ENCODE measurements around the gene MACROD2. TPM values are rescaled to one million over a fixed set of nuclear protein-coding genes. Genes with fewer than 3 reads are reported as not detected.
A peak's percentile ranks its signal among the peaks of the same experiment; 100 is the strongest.

Gene MACROD2
- total and polyA plus RNA-seq, 4 donors = 0.66 to 10.5 (median 3.3) TPM

DNA sequence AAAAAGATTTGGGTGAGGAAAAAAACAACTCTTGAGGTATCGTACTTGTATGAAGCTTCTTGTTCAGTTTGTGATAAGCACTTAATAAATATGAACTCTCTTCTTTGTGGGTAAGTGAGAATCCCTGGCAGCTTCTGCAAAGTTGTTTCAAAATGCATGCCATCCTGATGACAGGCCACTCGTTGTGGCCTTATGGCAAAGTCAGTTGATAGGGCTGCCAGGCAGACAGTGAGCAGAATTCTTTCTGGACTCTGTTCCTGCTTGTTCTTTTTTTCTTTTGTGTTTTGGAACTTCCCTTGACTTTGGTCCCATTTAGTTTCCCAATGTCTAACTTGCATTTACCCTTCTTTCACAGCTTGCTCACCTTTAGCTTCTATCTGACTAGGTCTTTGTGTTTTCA, 1325.6 kb downstream of the MACROD2 start:
- H3K9ac ChIP-seq (ENCODE audit: low read depth in 1 of 2, low read length in 2 of 2) = no peak overlapping the region
- no peaks in the 10 kb centered on the region for H3K9me3 ChIP-seq (ENCODE audit: control insufficient read depth in 4 of 4, low read length in 3 of 4)
- TF ChIP-seq HNF4A (conservative IDR thresholded peaks at IDR 0.05) (peak in 1 of 2 donors; percentile 29), TAF1 (conservative IDR thresholded peaks at IDR 0.05) (no peak)
- no peak overlapping the region for H3K27ac ChIP-seq (ENCODE audit: low read depth in 1 of 2, low read length in 2 of 2)
- no peak overlapping the region for H3K4me3 ChIP-seq (ENCODE audit: low read depth in 1 of 3, low read length in 3 of 3)
- 54% methylated on average over 2 of the region's 2 CpGs for WGBS
- DNase-seq (ENCODE audit: low spot score) = no peak
- peaks cover 0 to 10% (median 2%) of the 10 kb centered on the region in 4 donors for H3K4me1 ChIP-seq (ENCODE audit: control insufficient read depth in 4 of 4, insufficient read depth in 4 of 4, low read length in 3 of 4)
- H3K36me3 ChIP-seq (ENCODE audit: control insufficient read depth in 4 of 4, insufficient read depth in 3 of 4, low read depth in 1 of 4, low read length in 3 of 4) = no peaks in the 10 kb centered on the region
- no peaks in the 10 kb centered on the region for H3K27me3 ChIP-seq (ENCODE audit: control insufficient read depth in 4 of 4, insufficient read depth in 4 of 4, low read length in 3 of 4)

DNA sequence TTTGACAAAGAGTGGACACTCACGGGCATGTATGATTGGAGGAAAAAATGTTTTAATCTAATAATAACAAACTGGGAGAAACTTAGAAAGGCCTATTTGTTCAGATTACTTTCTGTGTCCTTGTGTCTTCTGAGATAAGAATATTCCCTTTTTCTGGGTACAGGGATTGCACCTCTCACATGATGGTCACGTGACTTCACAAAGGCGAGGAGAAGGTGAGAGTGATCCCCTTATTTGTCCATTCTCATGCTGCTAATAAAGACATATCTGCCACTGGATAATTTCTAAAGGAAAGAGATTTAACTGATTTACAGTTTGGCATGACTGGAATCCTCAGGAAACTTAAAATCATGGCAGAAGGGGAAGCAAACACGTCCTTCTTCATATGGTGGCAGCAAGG, 1331.8 kb downstream of the MACROD2 start:
- no peak for TF ChIP-seq NR2F2 (IDR thresholded peaks at IDR 0.05)
- DNase-seq (ENCODE audit: low spot score) = no peak
- Histone ChIP-seq H3K4me1 (ENCODE audit: control insufficient read depth in 4 of 4, insufficient read depth in 4 of 4, low read length in 3 of 4) (peaks cover 0 to 10% (median 2%) of the 10 kb centered on the region in 4 donors), H3K27ac (ENCODE audit: low read depth in 1 of 2, low read length in 2 of 2) (no peak overlapping the region), H3K9ac (ENCODE audit: low read depth in 1 of 2, low read length in 2 of 2) (no peak overlapping the region), H3K27me3 (ENCODE audit: control insufficient read depth in 4 of 4, insufficient read depth in 4 of 4, low read length in 3 of 4) (no peaks in the 10 kb centered on the region), H3K4me3 (ENCODE audit: low read depth in 1 of 3, low read length in 3 of 3) (no peak overlapping the region), H3K36me3 (ENCODE audit: control insufficient read depth in 4 of 4, insufficient read depth in 3 of 4, low read depth in 1 of 4, low read length in 3 of 4) (no peaks in the 10 kb centered on the region), H3K9me3 (ENCODE audit: control insufficient read depth in 4 of 4, low read length in 3 of 4) (no peaks in the 10 kb centered on the region)
- 94% methylated on average over 4 of the region's 4 CpGs for WGBS

DNA sequence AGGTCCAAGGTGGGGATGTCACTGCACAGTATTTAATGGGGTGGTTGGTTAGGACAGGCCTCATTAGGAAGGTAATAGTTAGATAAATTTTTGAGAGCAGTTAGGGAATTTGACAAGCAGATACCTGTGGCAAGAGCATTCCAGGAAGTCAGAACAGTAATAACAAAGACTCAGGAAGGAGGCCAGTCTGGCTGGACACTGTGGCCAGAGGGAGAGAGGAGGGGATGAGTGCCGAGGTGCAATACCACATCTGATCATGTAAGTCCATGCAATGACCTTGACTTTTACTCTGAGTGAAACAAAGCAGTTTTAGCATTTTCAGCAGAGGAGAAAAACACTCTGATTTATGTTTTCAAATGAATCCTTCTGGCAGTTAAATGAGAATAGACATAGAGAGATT, 1332.8 kb downstream of the MACROD2 start:
- no peak for DNase-seq (ENCODE audit: low spot score)
- TF ChIP-seq RXRA (IDR thresholded peaks at IDR 0.05) = no peak
- TF ChIP-seq JUND (IDR thresholded peaks at IDR 0.05) = no peak
- TF ChIP-seq TAF1 (conservative IDR thresholded peaks at IDR 0.05) = no peak
- TF ChIP-seq FOXA2 (IDR thresholded peaks at IDR 0.05) = no peak
- TF ChIP-seq, protein P1, sequence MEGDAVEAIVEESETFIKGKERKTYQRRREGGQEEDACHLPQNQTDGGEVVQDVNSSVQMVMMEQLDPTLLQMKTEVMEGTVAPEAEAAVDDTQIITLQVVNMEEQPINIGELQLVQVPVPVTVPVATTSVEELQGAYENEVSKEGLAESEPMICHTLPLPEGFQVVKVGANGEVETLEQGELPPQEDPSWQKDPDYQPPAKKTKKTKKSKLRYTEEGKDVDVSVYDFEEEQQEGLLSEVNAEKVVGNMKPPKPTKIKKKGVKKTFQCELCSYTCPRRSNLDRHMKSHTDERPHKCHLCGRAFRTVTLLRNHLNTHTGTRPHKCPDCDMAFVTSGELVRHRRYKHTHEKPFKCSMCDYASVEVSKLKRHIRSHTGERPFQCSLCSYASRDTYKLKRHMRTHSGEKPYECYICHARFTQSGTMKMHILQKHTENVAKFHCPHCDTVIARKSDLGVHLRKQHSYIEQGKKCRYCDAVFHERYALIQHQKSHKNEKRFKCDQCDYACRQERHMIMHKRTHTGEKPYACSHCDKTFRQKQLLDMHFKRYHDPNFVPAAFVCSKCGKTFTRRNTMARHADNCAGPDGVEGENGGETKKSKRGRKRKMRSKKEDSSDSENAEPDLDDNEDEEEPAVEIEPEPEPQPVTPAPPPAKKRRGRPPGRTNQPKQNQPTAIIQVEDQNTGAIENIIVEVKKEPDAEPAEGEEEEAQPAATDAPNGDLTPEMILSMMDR (IDR thresholded peaks at IDR 0.05; ENCODE audit: low read depth, low read length, missing input control) = no peak
- no peak for TF ChIP-seq RAD21 (IDR thresholded peaks at IDR 0.05)
- no peak for TF ChIP-seq YY1 (IDR thresholded peaks at IDR 0.05)
- no peak for TF ChIP-seq EGR1 (IDR thresholded peaks at IDR 0.05; ENCODE audit: low read depth in 2 of 2)
- TF ChIP-seq GABPA (IDR thresholded peaks at IDR 0.05 in 1 of 2, conservative IDR thresholded peaks at IDR 0.05 in 1 of 2) = no peak
- TF ChIP-seq, protein P2, sequence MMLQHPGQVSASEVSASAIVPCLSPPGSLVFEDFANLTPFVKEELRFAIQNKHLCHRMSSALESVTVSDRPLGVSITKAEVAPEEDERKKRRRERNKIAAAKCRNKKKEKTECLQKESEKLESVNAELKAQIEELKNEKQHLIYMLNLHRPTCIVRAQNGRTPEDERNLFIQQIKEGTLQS (IDR thresholded peaks at IDR 0.05) = no peak
- TF ChIP-seq, protein P3, sequence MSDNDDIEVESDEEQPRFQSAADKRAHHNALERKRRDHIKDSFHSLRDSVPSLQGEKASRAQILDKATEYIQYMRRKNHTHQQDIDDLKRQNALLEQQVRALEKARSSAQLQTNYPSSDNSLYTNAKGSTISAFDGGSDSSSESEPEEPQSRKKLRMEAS (IDR thresholded peaks at IDR 0.05) = no peak
- TF ChIP-seq, protein P4, sequence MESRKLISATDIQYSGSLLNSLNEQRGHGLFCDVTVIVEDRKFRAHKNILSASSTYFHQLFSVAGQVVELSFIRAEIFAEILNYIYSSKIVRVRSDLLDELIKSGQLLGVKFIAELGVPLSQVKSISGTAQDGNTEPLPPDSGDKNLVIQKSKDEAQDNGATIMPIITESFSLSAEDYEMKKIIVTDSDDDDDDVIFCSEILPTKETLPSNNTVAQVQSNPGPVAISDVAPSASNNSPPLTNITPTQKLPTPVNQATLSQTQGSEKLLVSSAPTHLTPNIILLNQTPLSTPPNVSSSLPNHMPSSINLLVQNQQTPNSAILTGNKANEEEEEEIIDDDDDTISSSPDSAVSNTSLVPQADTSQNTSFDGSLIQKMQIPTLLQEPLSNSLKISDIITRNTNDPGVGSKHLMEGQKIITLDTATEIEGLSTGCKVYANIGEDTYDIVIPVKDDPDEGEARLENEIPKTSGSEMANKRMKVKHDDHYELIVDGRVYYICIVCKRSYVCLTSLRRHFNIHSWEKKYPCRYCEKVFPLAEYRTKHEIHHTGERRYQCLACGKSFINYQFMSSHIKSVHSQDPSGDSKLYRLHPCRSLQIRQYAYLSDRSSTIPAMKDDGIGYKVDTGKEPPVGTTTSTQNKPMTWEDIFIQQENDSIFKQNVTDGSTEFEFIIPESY (IDR thresholded peaks at IDR 0.05) = no peak
- TF ChIP-seq FOXA1 (IDR thresholded peaks at IDR 0.05) = no peak
- TF ChIP-seq, protein P5, sequence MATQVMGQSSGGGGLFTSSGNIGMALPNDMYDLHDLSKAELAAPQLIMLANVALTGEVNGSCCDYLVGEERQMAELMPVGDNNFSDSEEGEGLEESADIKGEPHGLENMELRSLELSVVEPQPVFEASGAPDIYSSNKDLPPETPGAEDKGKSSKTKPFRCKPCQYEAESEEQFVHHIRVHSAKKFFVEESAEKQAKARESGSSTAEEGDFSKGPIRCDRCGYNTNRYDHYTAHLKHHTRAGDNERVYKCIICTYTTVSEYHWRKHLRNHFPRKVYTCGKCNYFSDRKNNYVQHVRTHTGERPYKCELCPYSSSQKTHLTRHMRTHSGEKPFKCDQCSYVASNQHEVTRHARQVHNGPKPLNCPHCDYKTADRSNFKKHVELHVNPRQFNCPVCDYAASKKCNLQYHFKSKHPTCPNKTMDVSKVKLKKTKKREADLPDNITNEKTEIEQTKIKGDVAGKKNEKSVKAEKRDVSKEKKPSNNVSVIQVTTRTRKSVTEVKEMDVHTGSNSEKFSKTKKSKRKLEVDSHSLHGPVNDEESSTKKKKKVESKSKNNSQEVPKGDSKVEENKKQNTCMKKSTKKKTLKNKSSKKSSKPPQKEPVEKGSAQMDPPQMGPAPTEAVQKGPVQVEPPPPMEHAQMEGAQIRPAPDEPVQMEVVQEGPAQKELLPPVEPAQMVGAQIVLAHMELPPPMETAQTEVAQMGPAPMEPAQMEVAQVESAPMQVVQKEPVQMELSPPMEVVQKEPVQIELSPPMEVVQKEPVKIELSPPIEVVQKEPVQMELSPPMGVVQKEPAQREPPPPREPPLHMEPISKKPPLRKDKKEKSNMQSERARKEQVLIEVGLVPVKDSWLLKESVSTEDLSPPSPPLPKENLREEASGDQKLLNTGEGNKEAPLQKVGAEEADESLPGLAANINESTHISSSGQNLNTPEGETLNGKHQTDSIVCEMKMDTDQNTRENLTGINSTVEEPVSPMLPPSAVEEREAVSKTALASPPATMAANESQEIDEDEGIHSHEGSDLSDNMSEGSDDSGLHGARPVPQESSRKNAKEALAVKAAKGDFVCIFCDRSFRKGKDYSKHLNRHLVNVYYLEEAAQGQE (IDR thresholded peaks at IDR 0.05) = no peak
- no peak for TF ChIP-seq HNF4G (IDR thresholded peaks at IDR 0.05)
- TF ChIP-seq HNF4A (conservative IDR thresholded peaks at IDR 0.05) = no peak
- no peak for TF ChIP-seq SP1 (IDR thresholded peaks at IDR 0.05)
- Histone ChIP-seq H3K36me3 (ENCODE audit: control insufficient read depth in 4 of 4, insufficient read depth in 3 of 4, low read depth in 1 of 4, low read length in 3 of 4) (no peaks in the 10 kb centered on the region), H3K4me3 (ENCODE audit: low read depth in 1 of 3, low read length in 3 of 3) (no peak overlapping the region), H3K9ac (ENCODE audit: low read depth in 1 of 2, low read length in 2 of 2) (no peak overlapping the region), H3K9me3 (ENCODE audit: control insufficient read depth in 4 of 4, low read length in 3 of 4) (no peaks in the 10 kb centered on the region), H3K27me3 (ENCODE audit: control insufficient read depth in 4 of 4, insufficient read depth in 4 of 4, low read length in 3 of 4) (no peaks in the 10 kb centered on the region), H3K4me1 (ENCODE audit: control insufficient read depth in 4 of 4, insufficient read depth in 4 of 4, low read length in 3 of 4) (peaks cover 0 to 10% (median 2%) of the 10 kb centered on the region in 4 donors), H3K27ac (ENCODE audit: low read depth in 1 of 2, low read length in 2 of 2) (no peak overlapping the region)
- WGBS = 26% methylated on average over 1 of the region's 1 CpG

Data from liver (tissue), 9 donors.